NCI-H2196 treated with DMSO at 0.1 percent for 48 hours (cell line): ENCODE measurements around the gene TFB2M.

Source experiments
- DNase-seq: peaks from one replicate; lab custom pipeline; 2025; ENCODE audit not compliant: unreplicated experiment; lab: John Stamatoyannopoulos, UW

TFB2M gene

DNA sequence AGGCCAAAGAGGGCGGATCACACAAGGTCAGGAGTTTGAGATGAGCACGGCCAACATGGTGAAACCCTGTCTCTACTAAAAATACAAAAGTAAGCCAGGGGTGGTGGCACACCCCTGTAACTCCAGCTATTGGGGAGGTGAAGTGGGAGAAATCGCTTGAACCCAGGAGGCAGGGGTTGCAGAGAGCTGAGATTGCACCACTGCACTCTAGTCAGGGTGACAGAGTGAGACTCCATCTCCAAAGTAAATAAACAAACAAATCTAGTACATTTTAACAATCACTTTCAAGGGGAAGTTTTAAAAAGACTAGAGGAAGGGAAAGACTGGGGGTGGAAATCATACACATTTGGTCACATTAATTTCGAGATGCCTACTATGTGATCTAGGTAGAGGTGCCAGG, 6.8 kb downstream of the TFB2M start:
- DNase-seq = no peak

DNA sequence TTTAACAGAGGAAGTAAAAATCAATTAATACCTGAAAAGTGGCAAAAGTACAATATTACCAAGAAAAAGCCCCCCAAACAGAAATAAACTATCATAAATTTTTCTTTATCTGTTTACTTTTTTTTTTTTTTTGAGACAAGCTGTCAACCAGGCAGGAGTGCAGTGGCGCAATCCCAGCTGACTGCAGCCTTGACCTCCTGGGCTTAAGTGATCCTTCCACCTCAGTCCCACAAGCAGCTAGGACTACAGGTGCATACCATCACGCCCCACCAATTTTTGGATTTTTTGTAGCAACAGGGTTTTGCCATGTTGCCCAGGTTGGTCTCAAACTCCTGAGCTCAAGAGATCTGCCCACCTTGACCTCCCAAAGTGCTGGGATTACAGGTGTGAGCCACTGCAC, 8.0 kb downstream of the TFB2M start:
- DNase-seq = no peak

DNA sequence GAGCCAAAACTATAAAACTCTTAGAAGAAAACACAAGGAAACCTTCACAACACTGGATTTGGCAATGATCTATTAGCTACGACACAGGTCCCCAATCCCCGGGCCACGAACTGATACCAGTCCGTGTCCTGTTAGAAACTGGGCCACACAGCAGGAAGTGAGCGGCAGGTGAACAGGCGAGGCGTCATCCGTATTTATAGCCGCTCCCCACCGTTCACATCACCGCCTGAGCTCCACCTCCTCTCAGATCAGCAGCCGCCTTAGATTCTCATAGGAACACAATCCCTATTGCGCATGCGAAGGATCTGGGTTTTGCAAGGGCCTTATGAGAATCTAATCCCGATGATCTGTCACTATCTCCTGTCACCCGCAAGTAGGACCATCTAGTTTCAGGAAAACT, 11.9 kb downstream of the TFB2M start:
- no peak for DNase-seq

DNA sequence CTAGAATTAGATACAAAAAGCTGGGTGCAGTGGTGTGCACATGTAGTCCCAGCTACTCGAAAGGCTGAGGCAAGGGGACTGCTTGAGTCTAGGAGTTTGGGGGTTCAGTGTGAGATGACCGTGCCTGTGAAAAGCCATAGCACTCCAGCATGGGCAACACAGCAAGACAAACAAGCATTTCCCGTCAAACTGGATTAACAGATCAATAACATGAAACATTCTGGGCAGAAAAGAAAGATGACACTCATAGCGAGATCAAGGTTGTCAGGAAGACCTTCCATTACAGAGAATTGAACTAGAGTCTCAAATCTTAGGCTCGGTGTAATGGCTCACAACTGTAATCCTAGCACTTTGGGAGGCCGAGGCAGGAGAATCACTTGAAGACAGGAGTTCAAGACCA, 14.0 kb downstream of the TFB2M start:
- DNase-seq = no peak

DNA sequence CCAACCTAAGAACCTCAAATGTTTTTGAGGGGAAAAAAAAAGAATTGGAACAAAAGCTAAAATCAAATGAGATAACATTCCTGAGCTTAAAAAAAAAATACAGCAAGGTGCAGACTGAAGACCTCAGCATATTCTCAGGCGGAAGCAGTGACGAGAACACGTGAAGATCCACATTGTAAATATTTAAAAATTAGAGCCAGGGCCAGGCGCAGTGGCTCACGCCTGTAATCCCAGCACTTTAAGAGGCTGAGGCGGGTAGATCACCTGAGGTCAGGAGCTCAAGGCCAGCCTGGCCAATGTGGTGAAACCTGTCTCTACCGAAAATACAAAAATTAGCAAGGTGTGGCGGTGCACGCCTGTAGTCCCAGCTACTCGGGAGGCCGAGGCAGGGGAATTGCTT, 15.7 kb downstream of the TFB2M start:
- DNase-seq = no peak

DNA sequence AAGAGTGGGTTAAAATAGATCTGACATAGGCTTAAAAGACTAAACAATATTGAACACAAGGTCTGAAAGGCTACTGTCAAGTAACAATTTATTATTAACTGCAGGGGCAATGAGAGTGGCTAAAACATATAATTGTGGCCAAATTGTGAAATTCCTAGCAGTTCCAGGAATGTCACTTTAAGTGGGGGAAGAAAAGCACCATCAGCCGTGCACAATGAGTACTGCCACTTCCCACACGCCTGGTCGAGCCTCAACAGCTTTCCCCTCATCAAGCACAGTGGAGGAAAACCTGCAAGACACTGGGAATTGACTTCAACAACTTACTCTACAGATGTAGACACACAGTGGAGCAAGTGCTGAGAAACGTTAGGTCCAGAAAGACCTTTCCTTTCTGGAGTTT, 16.4 kb downstream of the TFB2M start:
- no peak for DNase-seq

DNA sequence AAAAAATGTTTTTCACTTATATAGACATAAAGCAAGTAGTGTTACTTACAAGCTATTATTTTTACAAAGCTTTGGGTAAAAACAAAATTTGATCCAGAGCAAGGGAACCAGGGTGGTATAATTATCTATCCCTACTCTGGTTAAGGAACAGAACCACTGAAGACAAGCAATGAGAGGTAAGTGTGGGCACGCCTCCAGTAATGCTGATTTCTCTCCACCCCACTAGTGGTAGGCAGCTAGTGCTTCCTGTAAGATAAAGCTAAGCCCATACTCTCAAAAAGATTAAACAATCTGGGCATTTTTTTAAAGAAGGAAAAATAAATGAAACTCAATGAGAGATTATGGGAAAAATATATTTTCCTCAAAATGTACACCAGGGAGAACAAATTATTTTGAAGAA, 22.1 kb downstream of the TFB2M start:
- DNase-seq = no peak

DNA sequence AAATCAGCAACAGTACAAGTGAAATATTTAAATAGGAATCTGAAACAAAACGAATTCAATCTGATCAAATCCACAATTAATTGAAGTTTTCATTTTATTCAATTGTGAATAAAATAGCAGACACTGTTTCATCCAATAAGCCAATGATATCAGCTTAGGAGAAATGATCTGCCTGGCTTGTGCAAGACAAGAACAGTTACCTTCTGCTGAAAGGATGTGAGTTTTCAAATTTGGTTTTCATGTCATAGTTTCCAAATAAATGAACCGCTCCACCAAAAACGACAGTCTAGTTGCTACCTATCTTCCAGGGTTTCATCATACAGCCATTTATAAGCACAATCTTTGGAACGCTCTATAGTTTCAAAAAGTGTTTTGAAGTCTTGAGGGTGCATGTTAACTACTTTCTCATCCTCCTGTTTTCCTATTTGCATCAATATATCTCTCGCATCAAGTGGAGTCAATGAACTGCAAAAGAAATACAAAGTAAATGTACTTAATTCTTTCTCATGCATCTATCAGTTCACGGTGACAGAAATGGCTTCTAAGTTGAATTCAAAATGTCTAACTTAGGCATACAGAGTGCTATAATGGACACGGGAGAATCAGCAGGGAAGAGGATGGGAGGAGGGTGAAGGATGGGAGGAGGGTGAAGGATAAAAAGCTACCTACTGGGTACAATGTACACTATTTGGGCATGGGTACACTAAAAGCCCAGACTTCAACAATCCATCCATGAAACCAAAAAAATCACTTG, 25.1 kb downstream of the TFB2M start:
- no peak for DNase-seq

DNA sequence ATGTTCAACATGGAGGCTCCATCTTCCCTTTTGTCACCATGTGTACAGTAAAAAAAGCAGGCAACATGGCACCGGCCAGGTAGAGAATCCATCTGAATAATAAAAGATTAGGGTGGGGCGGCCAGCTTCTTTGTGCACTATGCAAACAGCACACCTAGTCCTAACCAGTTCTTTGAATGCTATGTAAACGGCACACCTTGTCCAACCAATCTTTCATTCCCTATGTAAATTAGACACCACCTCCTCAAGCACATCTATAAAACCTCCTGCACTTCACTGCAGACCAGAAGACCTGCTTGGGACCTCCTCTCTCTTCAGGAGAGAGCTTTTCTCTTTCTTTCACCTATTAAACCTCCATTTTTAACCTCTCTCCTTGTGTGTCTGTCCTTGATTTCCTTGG, 28.2 kb downstream of the TFB2M start:
- no peak for DNase-seq

DNA sequence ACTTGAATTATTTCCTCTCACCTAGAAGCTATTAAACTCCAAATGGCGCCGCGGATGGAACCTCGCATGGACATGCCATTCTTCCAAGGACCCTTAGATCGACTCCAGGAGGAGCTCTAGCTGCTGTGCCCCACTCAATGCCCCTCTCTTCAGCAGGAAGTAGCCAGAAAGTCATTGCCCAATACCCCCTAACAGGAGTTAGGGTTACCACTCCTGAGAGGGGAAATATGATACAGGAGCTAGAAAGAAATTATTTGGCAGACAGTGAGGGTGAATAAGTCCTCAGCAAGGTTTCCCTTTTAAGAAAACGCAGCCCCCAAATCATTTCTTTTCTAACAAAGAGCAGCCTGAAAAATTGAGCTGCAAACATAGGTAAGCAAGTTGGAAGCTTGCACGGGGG, 28.6 kb downstream of the TFB2M start:
- no peak for DNase-seq

DNA sequence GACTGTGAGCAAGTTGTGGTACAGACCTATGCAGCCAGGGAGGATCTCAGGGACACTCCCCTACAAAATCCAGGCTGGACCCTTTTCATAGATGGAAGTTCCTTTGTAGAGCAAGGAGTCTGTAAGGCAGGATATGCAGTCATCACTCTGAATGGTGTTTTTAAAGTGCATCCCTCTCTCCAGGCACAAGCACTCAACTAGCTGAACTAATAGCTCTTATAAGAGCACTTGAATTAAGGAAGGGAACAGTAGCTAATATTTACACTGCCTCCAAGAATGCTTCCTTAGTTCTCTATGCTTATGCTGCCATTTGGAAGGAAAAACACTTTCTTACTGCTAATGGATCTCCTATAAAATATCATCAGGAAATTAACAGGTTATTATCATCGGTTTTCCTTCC, 31.9 kb downstream of the TFB2M start:
- no peak for DNase-seq

DNA sequence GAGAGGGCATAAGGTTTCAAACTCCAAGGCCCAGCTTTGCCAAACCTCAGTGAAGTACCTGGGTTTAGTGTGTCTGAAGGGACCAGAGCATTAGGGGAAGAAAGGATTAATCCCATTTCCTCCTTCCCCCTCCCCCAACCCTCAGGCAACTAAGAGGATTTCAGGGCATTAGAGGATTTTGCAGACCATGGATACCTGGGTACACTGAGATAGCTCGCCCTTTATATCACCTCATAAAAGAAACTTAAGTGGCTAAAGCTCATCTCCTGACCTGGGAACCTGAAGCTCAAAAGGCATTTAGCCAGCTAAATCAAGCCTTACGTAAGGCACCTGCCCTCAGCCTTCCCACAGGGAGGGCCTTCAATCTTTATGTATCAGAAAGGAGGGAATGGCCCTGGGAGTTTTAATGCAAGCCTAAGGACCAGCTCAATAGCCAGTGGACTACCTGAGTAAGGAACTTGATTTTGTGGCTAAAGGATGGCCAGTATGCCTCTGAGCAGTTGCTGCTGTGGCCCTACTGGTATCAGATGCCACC, 32.6 kb downstream of the TFB2M start:
- DNase-seq = no peak

DNA sequence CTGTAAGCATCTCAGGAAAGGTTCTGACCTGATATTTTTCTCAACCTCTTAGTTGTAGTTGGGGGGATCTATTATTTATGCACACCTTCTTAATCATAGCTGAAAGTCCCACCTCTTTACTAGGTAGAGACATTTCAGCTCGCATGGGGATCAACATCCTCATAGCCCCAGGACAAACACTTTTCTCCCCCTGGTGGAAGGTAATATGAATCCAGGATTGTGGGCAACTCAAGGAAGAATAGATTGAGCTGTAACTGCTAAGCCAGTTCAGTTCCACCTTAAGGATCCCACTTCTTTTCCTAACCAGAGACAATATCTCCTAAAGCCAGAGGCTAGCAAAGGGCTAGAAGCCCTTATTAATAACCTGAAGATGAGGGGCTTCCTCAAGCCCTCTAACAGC, 33.5 kb downstream of the TFB2M start:
- DNase-seq = no peak

DNA sequence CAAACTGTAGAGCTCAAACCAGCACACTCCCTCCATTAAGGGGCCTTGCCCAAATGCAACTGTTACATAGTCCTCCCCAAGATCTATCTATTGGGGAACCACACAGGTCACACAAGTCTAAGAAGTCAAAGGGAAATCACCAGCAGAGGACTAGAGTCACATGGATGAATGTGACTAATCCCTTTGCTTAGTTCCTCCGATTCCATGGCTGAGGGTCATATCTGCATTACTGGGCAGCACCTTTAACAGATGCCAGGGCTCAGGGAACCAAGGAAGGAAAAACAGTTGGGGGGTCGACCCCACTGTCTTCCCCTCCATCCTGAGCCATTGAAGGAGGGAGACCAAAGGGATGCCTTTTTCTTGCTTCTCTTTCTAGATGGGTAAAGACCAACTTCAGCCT, 35.6 kb downstream of the TFB2M start:
- DNase-seq = no peak

DNA sequence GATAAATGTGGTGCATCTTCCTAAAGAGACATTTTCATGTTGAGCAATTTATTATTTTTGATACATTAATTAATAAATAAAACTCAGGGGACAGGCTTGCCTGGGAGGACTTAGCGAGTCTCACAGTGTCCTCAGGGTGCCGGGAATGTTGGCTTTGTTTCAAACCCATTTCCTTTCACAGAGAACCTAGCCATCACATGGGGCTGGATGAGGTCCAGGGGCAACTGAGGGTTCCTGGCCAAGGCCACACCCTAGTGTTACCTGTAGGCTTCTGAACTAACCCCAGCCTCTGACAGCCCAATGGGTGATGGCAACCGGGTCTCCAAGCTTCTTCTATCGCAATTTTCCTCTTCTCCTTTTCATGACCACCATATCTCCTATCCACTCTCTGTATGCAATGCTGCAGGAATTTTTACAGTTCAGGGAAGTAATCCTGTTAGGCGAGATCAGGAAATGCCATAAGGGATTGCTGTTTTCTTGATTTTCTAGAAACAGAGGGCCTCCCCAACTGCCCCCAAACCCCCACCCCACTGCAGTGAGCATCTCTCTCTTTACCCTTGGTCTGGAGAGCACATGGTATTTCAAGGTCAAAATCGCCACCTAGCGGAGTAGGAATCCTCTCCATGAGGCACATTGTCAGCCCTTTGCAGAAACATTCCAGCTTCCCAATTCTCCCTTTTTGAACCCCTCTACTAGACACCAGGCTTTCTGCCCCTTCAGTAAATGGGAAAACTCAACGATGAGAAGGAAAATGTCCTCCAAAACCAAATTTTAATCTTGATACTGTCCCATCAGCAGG, 36.9 kb downstream of the TFB2M start:
- no peak for DNase-seq

DNA sequence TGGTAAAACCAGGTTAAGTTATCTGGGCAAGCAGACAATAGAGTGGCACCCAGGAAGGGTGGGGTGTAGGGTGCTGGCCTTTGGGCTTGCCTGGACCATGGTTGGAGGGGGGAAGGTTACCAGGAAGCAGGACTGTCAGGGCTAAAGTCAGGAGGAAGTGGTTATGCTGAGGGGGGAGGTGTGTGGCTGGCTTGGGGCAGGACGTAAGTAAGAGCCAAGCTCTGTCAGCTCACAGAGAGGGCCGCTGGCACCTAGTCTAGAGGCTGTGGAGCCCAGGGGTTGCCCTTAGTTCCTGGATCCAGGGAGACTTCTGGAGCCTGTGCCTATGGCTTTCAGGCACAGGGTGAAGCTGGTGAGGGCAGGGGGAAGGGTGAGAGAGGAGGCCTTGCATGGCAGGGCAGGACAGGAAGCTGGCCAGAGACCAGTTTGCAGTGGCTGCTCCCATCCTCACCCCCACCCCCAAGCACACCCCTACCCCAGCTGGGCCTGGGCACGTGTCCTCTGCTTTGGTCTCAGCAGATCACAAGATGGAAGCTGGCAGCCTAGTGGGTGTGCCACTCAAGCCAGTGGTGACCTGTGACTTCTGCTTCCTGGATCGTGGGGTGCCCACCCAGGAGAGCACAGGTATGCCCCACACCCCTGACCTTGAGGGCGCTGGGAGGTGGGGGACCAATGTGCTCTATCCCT, 38.5 kb downstream of the TFB2M start:
- DNase-seq = no peak

DNA sequence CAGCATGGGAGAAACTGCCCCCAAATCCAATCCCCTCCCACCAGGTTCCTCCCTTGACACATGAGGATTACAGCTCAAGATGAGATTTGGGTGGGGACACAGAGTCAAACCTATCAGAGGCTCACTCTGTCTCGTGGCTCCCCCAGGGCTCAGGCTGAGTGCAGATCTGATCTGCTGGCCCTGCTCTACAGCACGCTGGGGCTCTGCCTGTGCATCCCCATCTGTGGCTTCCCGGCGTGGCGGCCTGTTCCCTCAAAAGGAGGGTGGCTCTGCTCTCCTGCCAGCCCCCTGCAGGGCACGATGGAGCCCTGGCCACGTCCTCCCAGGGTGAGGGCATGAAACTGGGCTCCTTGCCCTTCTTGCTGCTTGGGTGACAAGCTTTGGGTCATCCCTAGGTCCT, 39.1 kb downstream of the TFB2M start:
- DNase-seq = no peak

DNA sequence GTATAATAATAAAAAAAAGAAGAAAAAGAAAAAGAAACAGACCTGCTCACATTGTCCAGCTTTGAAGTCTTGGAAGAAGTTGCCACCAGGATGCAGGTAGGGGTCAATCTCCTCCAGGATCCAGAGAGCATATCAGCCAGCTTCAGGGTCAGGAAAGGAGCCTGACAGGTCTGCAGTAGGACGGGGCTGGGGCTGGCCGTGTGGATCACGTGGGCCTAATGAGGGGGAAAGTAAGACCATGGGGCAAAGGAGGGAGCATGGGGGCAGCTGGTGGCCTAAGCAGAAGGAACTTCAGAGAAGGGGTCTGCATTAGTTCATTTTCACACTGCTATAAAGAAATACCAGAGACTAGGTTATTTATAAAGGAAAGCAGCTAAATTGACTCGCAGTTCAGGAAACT, 39.7 kb downstream of the TFB2M start:
- no peak for DNase-seq

DNA sequence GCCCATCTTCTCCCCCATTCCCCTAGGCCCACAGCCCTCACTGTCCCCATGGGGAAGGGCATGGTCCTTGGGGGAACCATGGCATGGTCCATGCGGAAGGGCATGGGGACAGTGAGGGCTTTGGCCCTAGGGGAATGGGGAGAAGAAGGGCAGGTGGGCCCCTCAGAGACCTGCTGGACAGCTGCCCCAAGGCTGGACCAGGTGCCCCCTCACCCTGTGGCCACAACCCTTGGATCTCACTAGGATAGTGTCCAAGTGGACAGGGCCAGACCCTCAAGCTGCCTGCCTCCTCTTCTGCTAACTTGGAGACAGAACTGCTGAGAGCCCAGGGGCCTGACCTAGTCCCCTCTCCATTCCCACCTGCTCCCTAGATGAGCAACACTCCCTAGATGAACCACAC, 46.5 kb downstream of the TFB2M start:
- DNase-seq = no peak

DNA sequence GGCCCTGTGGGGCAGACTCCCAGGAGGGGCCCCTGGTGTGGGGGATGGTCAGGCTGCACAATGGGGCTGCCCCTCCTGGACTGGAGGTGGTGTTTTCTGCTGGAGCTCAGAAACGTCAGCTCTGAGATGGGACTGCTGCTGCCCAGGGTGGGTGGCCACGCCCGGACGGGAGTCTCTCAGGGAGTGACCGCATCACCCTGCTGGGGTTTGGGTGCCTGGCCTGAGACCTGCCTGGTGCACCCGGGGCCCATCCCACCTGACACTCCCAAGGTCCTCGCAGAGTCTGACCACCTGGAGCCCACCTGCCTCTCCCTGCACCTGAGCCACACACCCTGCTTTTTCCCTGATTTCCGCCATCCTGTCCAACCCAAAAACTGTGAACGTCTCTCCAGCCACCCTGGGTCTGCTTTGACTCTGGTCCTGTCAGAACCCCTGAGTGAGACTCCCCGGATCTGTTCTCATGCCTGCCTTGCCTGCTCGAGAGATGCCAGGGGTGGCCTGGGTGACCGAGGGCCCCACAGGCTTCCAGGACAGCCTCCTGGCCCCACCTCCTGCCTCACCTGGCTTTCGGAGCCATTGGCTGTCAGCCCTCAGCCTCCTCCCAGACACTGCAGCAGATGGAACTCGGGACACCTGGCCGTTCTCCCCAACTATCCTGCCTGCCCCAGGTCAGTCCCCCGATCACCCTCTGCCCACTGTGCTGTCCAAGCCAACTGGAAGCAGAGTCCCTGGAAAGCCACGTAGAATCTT, 47.4 kb downstream of the TFB2M start:
- DNase-seq = no peak

DNA sequence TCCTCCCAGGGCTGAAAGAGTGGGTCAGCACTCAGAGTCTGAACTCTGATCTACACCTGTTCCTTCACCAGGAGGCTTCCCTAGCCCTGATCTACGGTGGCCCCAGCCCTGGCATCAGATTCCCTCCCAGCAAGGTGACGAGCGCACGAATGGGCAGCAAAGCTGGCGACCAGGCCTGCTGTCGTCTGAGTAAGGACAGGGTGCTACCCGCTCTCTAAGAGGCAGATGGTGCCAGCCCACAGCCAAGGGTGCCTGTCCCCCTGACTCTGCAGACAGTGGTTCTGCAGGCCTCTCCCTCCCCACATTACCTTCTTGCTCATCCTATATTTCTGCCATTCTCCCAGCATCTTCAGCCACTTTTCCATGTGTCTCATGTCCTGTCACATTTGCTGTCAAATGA, 48.7 kb downstream of the TFB2M start:
- DNase-seq = no peak
